B cell (primary cell): ENCODE measurements around the gene RSPO4. TPM values are rescaled to one million over a fixed set of nuclear protein-coding genes. Genes with fewer than 3 reads are reported as not detected.

Experiments used
- ATAC-seq: fragments of 200-7000 bp; cut with Tn5 transposase; one replicate; pipeline ENCODE4 v1.10.0; 2021; ENCODE audit warnings: low read depth, mild to moderate bottlenecking, moderate number of reproducible peaks, moderate library complexity
- CTCF ChIA-PET: fragments of 350-600 bp; sonication (Branson Sonifier 250); formaldehyde crosslinking; loops from one replicate; lab custom pipeline; 2021; ENCODE audit warnings: antibody characterized with exemption, inconsistent platforms; lab: Charles Lee
- POLR2A ChIA-PET: fragments of 350-600 bp; sonication (Branson Sonifier 250); formaldehyde crosslinking; loops from one replicate; lab custom pipeline; 2021; ENCODE audit warnings: antibody characterized with exemption; lab: Charles Lee
- DNase-seq: peaks from one replicate; pipeline ENCODE4 v3.0.0; 2013
- H2AFZ ChIP-seq: 2 replicates; pipeline ENCODE4 v1.6.1; 2012; ENCODE audit warnings: mild to moderate bottlenecking, low read depth, low read length; ENCODE audit not compliant: insufficient read depth, poor library complexity, severe bottlenecking
- H3K27ac ChIP-seq, 2 donors: 1 replicate in 1 of 2; 2 replicates in 1 of 2; pipeline ENCODE4 v1.5.1; 2012 to 2013; ENCODE audit warnings: low read length in 2 of 2, mild to moderate bottlenecking in 2 of 2, moderate library complexity in 1 of 2
- H3K27me3 ChIP-seq, 4 experiments: fragments of 200-600 bp in 1 of 4; sonication (generic) in 1 of 4; replicated peaks in 1 of 4; 1 replicate in 2 of 4; 2 replicates in 2 of 4; pipeline versions ENCODE4 v1.6.1 to v1.7.0; 2013 to 2016; ENCODE audit warnings: low read length in 3 of 4, mild to moderate bottlenecking in 2 of 4, mixed read lengths in 1 of 4, moderate library complexity in 1 of 4; ENCODE audit not compliant: insufficient read depth in 4 of 4, control insufficient read depth in 3 of 4; ENCODE audit errors: control extremely low read depth in 1 of 4
- H3K36me3 ChIP-seq, 2 experiments: replicated peaks in 1 of 2; 1 replicate in 1 of 2; 2 replicates in 1 of 2; pipeline versions ENCODE4 v1.6.1 to v1.7.1; 2013; ENCODE audit warnings: low read length in 1 of 2; ENCODE audit not compliant: insufficient read depth in 2 of 2, control insufficient read depth in 1 of 2; ENCODE audit errors: control extremely low read depth in 1 of 2, extremely low read depth in 1 of 2
- H3K4me1 ChIP-seq, 2 donors: fragments of 200-600 bp in 1 of 2; sonication (generic) in 1 of 2; 1 replicate in 1 of 2; 2 replicates in 1 of 2; pipeline versions ENCODE4 v1.5.1 to v1.6.1; 2013 to 2017; ENCODE audit warnings: low read length in 2 of 2; ENCODE audit not compliant: control insufficient read depth in 2 of 2, insufficient read depth in 2 of 2
- H3K4me2 ChIP-seq: replicated peaks from 2 replicates; pipeline ENCODE3; 2012; ENCODE audit warnings: mild to moderate bottlenecking, low read depth, low read length; ENCODE audit not compliant: poor library complexity, severe bottlenecking
- H3K4me3 ChIP-seq, 5 experiments: fragments of 200-600 bp in 1 of 5; sonication (generic) in 1 of 5; 1 replicate in 3 of 5; 2 replicates in 2 of 5; pipeline versions ENCODE4 v1.5.1 to v1.7.0; 2011 to 2016; ENCODE audit warnings: low read length in 4 of 5, mild to moderate bottlenecking in 4 of 5, low read depth in 2 of 5, control low read depth in 1 of 5, moderate library complexity in 1 of 5; ENCODE audit not compliant: insufficient read depth in 1 of 5; ENCODE audit errors: control extremely low read depth in 1 of 5, extremely low read depth in 1 of 5
- H3K79me2 ChIP-seq: fragments of 200-600 bp; sonication (generic); one replicate; pipeline ENCODE4 v1.6.0; 2016; ENCODE audit warnings: low read length; ENCODE audit not compliant: control insufficient read depth, insufficient read depth
- H3K9ac ChIP-seq: fragments of 200-600 bp; sonication (generic); 2 replicates; pipeline ENCODE4 v1.6.1; 2017; ENCODE audit warnings: mild to moderate bottlenecking, low read length, moderate library complexity
- H3K9me3 ChIP-seq, 3 donors: one replicate each; pipeline versions ENCODE4 v1.6.1 to v1.7.1; 2013; ENCODE audit warnings: low read length in 2 of 3; ENCODE audit not compliant: control insufficient read depth in 2 of 3, insufficient read depth in 1 of 3; ENCODE audit errors: control extremely low read depth in 1 of 3
- H4K20me1 ChIP-seq: 2 replicates; pipeline ENCODE4 v1.6.0; 2012; ENCODE audit warnings: mild to moderate bottlenecking, low read length; ENCODE audit not compliant: insufficient read depth, control insufficient read depth, poor library complexity, severe bottlenecking
- H3K27ac Mint-ChIP-seq: one replicate; pipeline ENCODE4 v1.8.0; 2021; ENCODE audit warnings: mixed read lengths
- H3K27me3 Mint-ChIP-seq: one replicate; pipeline ENCODE4 v1.8.0; 2021; ENCODE audit warnings: mixed read lengths
- H3K4me1 Mint-ChIP-seq: one replicate; pipeline ENCODE4 v1.8.0; 2021; ENCODE audit warnings: mixed read lengths
- H3K4me3 Mint-ChIP-seq: one replicate; pipeline ENCODE4 v1.8.0; 2021; ENCODE audit warnings: mixed read lengths
- H3K9me3 Mint-ChIP-seq: one replicate; pipeline ENCODE4 v1.8.0; 2022; ENCODE audit warnings: mixed read lengths; ENCODE audit not compliant: insufficient read depth
- EZH2 ChIP-seq: IDR thresholded peaks from 2 replicates; pipeline ENCODE4 v1.6.1; 2012; ENCODE audit warnings: borderline replicate concordance, low read depth, mild to moderate bottlenecking, moderate library complexity, low read length; ENCODE audit not compliant: insufficient read depth, poor library complexity, severe bottlenecking
- WGBS: methylation state at CpG from one replicate; pipeline ENCODE4 v1.1.5; 2013; ENCODE audit warnings: missing lambda C conversion rate; ENCODE audit not compliant: insufficient coverage; 5-methylcytosine and 5-hydroxymethylcytosine counted together
- intact Hi-C: fragments of 100-400 bp; cut with micrococcal nuclease; formaldehyde crosslinking; loops from one replicate; pipeline ENCODE4 v1.10.0; 2022
- polyA plus RNA-seq: library from polyadenylated mRNA; depleted of rRNA; stranded (reverse); fragments of >200 nt; gene quantifications from 2 replicates; pipeline ENCODE4 v1.2.3, GENCODE V29; 2012
- total RNA-seq, 2 donors: library from RNA; stranded (reverse); fragments of 120-200 nt in 1 of 2; gene quantifications; 1 replicate in 1 of 2; 2 replicates in 1 of 2; pipeline versions ENCODE4 v1.2.3 to v1.2.4, GENCODE V29; 2013 to 2022
- TF ChIP-seq, protein P1 (sequence below): fragments of 200-600 bp; IDR thresholded peaks from one replicate; pipeline ENCODE4 v1.8.0; 2022; ENCODE audit warnings: antibody characterized with exemption, mild to moderate bottlenecking

Gene RSPO4
- total and polyA plus RNA-seq, 2 donors (not counting 1 experiment from before 2014, with no cell fraction given), result 0.04 to 0.37 TPM

GRCh38 chr20:958936-959815, 42.9 kb downstream of the RSPO4 start:
- no peak overlapping the region for H3K4me2 ChIP-seq
- ChIA-PET POLR2A (no interaction called here), CTCF (interaction anchor here (0.6 to 6.0 kb wide), 7 partner anchors 14 to 253 kb away, joined by 3 to 301 read pairs (median 8); partner anchors contain the start of gene FAM110A)
- no peaks in the 10 kb centered on the region for H3K79me2 ChIP-seq
- H3K27me3 ChIP-seq, result peaks cover 0 to 34% (median 3%) of the 10 kb centered on the region in 4 experiments
- Mint-ChIP-seq H3K27ac (no peak overlapping the region), H3K27me3 (peaks cover 31% of the 10 kb centered on the region), H3K4me1 (peaks cover 2% of the 10 kb centered on the region), H3K4me3 (no peak overlapping the region), H3K9me3 (no peaks in the 10 kb centered on the region)
- no peak overlapping the region for H3K27ac ChIP-seq
- ATAC-seq (no peak), DNase-seq (no peak)
- H2AFZ ChIP-seq, result no peak overlapping the region
- peaks cover 0 to 6% (median 0%) of the 10 kb centered on the region in 3 donors for H3K9me3 ChIP-seq
- intact Hi-C loops, result loop anchor here (5.0 kb wide), 1 partner anchor 253 kb away; no protein-coding TSS in a partner anchor
- H3K4me3 ChIP-seq, result no peak overlapping the region
- H3K36me3 ChIP-seq, result no peaks in the 10 kb centered on the region
- 67% methylated on average over 13 of the region's 19 CpGs for WGBS
- H3K4me1 ChIP-seq, result peaks cover 4 to 5% of the 10 kb centered on the region in 2 donors
- TF ChIP-seq EZH2, result no peak
- TF ChIP-seq, protein P1, sequence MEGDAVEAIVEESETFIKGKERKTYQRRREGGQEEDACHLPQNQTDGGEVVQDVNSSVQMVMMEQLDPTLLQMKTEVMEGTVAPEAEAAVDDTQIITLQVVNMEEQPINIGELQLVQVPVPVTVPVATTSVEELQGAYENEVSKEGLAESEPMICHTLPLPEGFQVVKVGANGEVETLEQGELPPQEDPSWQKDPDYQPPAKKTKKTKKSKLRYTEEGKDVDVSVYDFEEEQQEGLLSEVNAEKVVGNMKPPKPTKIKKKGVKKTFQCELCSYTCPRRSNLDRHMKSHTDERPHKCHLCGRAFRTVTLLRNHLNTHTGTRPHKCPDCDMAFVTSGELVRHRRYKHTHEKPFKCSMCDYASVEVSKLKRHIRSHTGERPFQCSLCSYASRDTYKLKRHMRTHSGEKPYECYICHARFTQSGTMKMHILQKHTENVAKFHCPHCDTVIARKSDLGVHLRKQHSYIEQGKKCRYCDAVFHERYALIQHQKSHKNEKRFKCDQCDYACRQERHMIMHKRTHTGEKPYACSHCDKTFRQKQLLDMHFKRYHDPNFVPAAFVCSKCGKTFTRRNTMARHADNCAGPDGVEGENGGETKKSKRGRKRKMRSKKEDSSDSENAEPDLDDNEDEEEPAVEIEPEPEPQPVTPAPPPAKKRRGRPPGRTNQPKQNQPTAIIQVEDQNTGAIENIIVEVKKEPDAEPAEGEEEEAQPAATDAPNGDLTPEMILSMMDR, result no peak
- H3K9ac ChIP-seq, result no peak overlapping the region
- H4K20me1 ChIP-seq, result no peaks in the 10 kb centered on the region
